OCI-LY1 (cell line): ENCODE results near the gene ERAP2.

Experiments
- H2AFZ ChIP-seq: fragments of 200-600 bp; sonication (generic), shearing (Covaris generic); 2 replicates; pipeline ENCODE4 v1.6.0; 2014; ENCODE audit warnings: antibody characterized with exemption, mild to moderate bottlenecking, low read length
- H3F3A ChIP-seq: fragments of 200-600 bp; sonication (generic), shearing (Covaris generic); 2 replicates; pipeline ENCODE4 v1.6.0; 2014; ENCODE audit warnings: mild to moderate bottlenecking, antibody characterized with exemption, low read length, moderate library complexity; ENCODE audit not compliant: insufficient read depth
- H3K27ac ChIP-seq: fragments of 200-600 bp; sonication (generic); 2 replicates; pipeline ENCODE4 v1.5.1; 2014; ENCODE audit warnings: low read length, mixed run types, mild to moderate bottlenecking, low read depth; ENCODE audit not compliant: poor library complexity, severe bottlenecking
- H3K27me3 ChIP-seq: fragments of 200-600 bp; sonication (generic); 2 replicates; pipeline ENCODE4 v1.6.0; 2014; ENCODE audit warnings: antibody characterized with exemption, mild to moderate bottlenecking, low read length, moderate library complexity; ENCODE audit not compliant: insufficient read depth
- H3K36me3 ChIP-seq: fragments of 200-600 bp; sonication (generic); 2 replicates; pipeline ENCODE4 v1.6.1; 2014; ENCODE audit warnings: mild to moderate bottlenecking, antibody characterized with exemption, low read length, moderate library complexity, mixed read lengths; ENCODE audit not compliant: insufficient read depth
- H3K4me1 ChIP-seq: fragments of 200-600 bp; sonication (generic); 2 replicates; pipeline ENCODE4 v1.5.1; 2014; ENCODE audit warnings: mild to moderate bottlenecking, low read length, moderate library complexity; ENCODE audit not compliant: insufficient read depth, severe bottlenecking
- H3K4me2 ChIP-seq: fragments of 200-600 bp; sonication (generic), shearing (Covaris generic); 2 replicates; pipeline ENCODE4 v1.6.1; 2014; ENCODE audit warnings: low read length
- H3K4me3 ChIP-seq: fragments of 200-600 bp; sonication (generic); 2 replicates; pipeline ENCODE4 v1.5.1; 2014; ENCODE audit warnings: low read length, low read depth, mild to moderate bottlenecking, mixed read lengths; ENCODE audit not compliant: poor library complexity, severe bottlenecking
- H3K79me2 ChIP-seq: fragments of 200-600 bp; shearing (Covaris generic); 2 replicates; pipeline ENCODE4 v1.6.1; 2016; ENCODE audit warnings: mixed run types, low read length, mixed read lengths; ENCODE audit not compliant: insufficient read depth
- H3K9ac ChIP-seq: fragments of 200-600 bp; sonication (generic), shearing (Covaris generic); 2 replicates; pipeline ENCODE4 v1.6.1; 2014; ENCODE audit warnings: mild to moderate bottlenecking, low read length, mixed read lengths
- H3K9me2 ChIP-seq: fragments of 200-600 bp; sonication (generic), shearing (Covaris generic); 2 replicates; pipeline ENCODE4 v1.6.1; 2014; ENCODE audit warnings: low read depth, mild to moderate bottlenecking, low read length, mixed read lengths
- H3K9me3 ChIP-seq: fragments of 200-600 bp; shearing (Covaris generic); 2 replicates; pipeline ENCODE4 v1.6.1; 2014; ENCODE audit warnings: low read length, mixed read lengths
- H4K20me1 ChIP-seq: fragments of 200-600 bp; sonication (generic), shearing (Covaris generic); 2 replicates; pipeline ENCODE4 v1.6.0; 2016; ENCODE audit warnings: mild to moderate bottlenecking, low read length; ENCODE audit not compliant: insufficient read depth
- EZH2 ChIP-seq: fragments of 200-600 bp; sonication (generic), shearing (Covaris generic); IDR thresholded peaks from 2 replicates; pipeline ENCODE4 v1.8.0; 2017; ENCODE audit warnings: borderline replicate concordance, mixed run types, mild to moderate bottlenecking, antibody characterized with exemption, low read length, moderate library complexity, mixed read lengths
- TF ChIP-seq, protein P1 (sequence below): fragments of 200-600 bp; sonication (generic), shearing (Covaris generic); IDR thresholded peaks from 2 replicates; pipeline ENCODE4 v1.5.1; 2017; ENCODE audit warnings: mild to moderate bottlenecking, antibody characterized with exemption, low read length, moderate library complexity, mixed read lengths

The ERAP2 gene

GRCh38 chr5:96901384-96901783 lies 25.1 kb downstream of the ERAP2 start:
- Histone ChIP-seq H3K4me1 (peaks cover 11% of the 10 kb centered on the region), H4K20me1 (no peaks in the 10 kb centered on the region), H3K27ac (no peak overlapping the region), H2AFZ (no peak overlapping the region), H3K36me3 (peaks cover 74% of the 10 kb centered on the region), H3K4me2 (no peak overlapping the region), H3K9ac (no peak overlapping the region), H3K27me3 (no peaks in the 10 kb centered on the region), H3K79me2 (no peaks in the 10 kb centered on the region), H3K4me3 (no peak overlapping the region), H3K9me2 (no peaks in the 10 kb centered on the region), H3K9me3 (no peaks in the 10 kb centered on the region), H3F3A (no peaks in the 10 kb centered on the region)
- TF ChIP-seq EZH2, result no peak
- TF ChIP-seq, protein P1, sequence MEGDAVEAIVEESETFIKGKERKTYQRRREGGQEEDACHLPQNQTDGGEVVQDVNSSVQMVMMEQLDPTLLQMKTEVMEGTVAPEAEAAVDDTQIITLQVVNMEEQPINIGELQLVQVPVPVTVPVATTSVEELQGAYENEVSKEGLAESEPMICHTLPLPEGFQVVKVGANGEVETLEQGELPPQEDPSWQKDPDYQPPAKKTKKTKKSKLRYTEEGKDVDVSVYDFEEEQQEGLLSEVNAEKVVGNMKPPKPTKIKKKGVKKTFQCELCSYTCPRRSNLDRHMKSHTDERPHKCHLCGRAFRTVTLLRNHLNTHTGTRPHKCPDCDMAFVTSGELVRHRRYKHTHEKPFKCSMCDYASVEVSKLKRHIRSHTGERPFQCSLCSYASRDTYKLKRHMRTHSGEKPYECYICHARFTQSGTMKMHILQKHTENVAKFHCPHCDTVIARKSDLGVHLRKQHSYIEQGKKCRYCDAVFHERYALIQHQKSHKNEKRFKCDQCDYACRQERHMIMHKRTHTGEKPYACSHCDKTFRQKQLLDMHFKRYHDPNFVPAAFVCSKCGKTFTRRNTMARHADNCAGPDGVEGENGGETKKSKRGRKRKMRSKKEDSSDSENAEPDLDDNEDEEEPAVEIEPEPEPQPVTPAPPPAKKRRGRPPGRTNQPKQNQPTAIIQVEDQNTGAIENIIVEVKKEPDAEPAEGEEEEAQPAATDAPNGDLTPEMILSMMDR, result peak; percentile 50; the same call in 1 of the 2 replicates

- H3K4me2 ChIP-seq, result no peak overlapping the region
- no peak overlapping the region for H3K4me3 ChIP-seq
- TF ChIP-seq, protein P1, result no peak
- TF ChIP-seq EZH2, result no peak
- peaks cover 7% of the 10 kb centered on the region for H3K4me1 ChIP-seq
- no peaks in the 10 kb centered on the region for H3K27me3 ChIP-seq
- H3K27ac ChIP-seq, result no peak overlapping the region
- H3K36me3 ChIP-seq, result peaks cover 76% of the 10 kb centered on the region
- no peaks in the 10 kb centered on the region for H3K9me2 ChIP-seq
- H3K79me2 ChIP-seq, result no peaks in the 10 kb centered on the region
- no peak overlapping the region for H2AFZ ChIP-seq
- H3F3A ChIP-seq, result no peaks in the 10 kb centered on the region
- H3K9ac ChIP-seq, result no peak overlapping the region
- H4K20me1 ChIP-seq, result no peaks in the 10 kb centered on the region
- H3K9me3 ChIP-seq, result no peaks in the 10 kb centered on the region
Observed at GRCh38 chr5:96901841-96902240, 25.5 kb downstream of the ERAP2 start.

DNA sequence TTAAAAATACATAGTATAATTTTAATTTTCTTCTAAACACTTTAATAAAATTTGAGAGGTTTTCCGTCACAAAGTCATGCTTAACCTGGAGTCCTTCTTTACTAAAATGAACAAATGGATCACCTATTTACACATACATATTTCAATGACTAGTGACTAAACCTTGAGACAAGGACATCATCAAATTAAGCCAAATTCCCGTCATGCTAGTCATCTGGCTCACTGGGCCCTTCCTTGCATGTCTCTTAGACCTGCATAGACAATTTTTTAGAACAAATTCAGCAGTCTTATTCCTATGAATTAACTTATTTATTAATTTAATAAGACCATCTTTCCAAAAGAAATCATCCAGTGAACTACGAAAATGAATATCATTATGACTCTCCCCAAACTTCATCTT lies 26.6 kb downstream of the ERAP2 start:
- H3K9me2 ChIP-seq, result no peaks in the 10 kb centered on the region

More for the DNA sequence above, 26.6 kb downstream of the ERAP2 start:
- Histone ChIP-seq H3K79me2 (no peaks in the 10 kb centered on the region), H3K4me1 (no peaks in the 10 kb centered on the region), H3K4me3 (no peak overlapping the region), H3K9me3 (no peaks in the 10 kb centered on the region), H3K36me3 (peaks cover 70% of the 10 kb centered on the region), H3K27ac (no peak overlapping the region), H2AFZ (no peak overlapping the region), H4K20me1 (no peaks in the 10 kb centered on the region), H3F3A (no peaks in the 10 kb centered on the region), H3K9ac (no peak overlapping the region), H3K27me3 (no peaks in the 10 kb centered on the region), H3K4me2 (no peak overlapping the region)
- no peak for TF ChIP-seq EZH2
- TF ChIP-seq, protein P1, result no peak
